AG04449 (cell line): ENCODE results near the gene ACVRL1.

Source experiments
- CTCF ChIA-PET: fragments of 350-600 bp; formaldehyde crosslinking; extraction: SDS; loops from one replicate; lab custom pipeline; 2021; ENCODE audit warnings: antibody characterized with exemption; lab: Yijun Ruan, JAX
- POLR2A ChIA-PET: fragments of 400-600, 350-600 bp; formaldehyde crosslinking; extraction: SDS; loops from one replicate; lab custom pipeline; 2020; ENCODE audit warnings: antibody characterized with exemption, inconsistent platforms; lab: Yijun Ruan, JAX
- DNase-seq: peaks from one replicate; pipeline ENCODE4 v3.0.0-alpha.2; 2010; ENCODE audit warnings: low read depth, low spot score
- H3K4me3 ChIP-seq: 2 replicates; pipeline ENCODE4 v1.5.1; 2011; ENCODE audit warnings: low read depth, mild to moderate bottlenecking, control low read depth, low read length
- CTCF ChIP-seq: IDR thresholded peaks from one replicate; pipeline ENCODE4 v1.5.1; 2011; ENCODE audit warnings: mild to moderate bottlenecking, moderate library complexity, low read length, control low read depth, inconsistent platforms; ENCODE audit not compliant: insufficient read depth; ENCODE audit errors: missing control alignments

The ACVRL1 gene

GRCh38 chr12:51959921-51960320 lies 52.6 kb downstream of the ACVRL1 start:
- DNase-seq: no peak
- TF ChIP-seq CTCF: no peak
- CTCF ChIA-PET: interaction anchor here (1.4 to 1.9 kb wide), 5 partner anchors 11 to 66 kb away, joined by 3 to 7 read pairs (median 5); no protein-coding TSS in a partner anchor

GRCh38 chr12:51960488-51960887 lies 53.2 kb downstream of the ACVRL1 start:
- CTCF ChIA-PET: interaction anchor here (1.4 to 2.7 kb wide), 5 partner anchors 11 to 65 kb away, joined by 3 to 26 read pairs (median 7); no protein-coding TSS in a partner anchor

More at GRCh38 chr12:51959921-51960320, 52.6 kb downstream of the ACVRL1 start:
- POLR2A ChIA-PET: no interaction called here
- no peak overlapping the region for H3K4me3 ChIP-seq

GRCh38 chr12:51960890-51961289 lies 53.6 kb downstream of the ACVRL1 start:
- H3K4me3 ChIP-seq: no peak overlapping the region
- no peak for DNase-seq
- ChIA-PET CTCF (interaction anchor here (1.4 to 2.7 kb wide), 5 partner anchors 11 to 65 kb away, joined by 3 to 26 read pairs (median 7); no protein-coding TSS in a partner anchor), POLR2A (no interaction called here)
- TF ChIP-seq CTCF: no peak

More at GRCh38 chr12:51960488-51960887, 53.2 kb downstream of the ACVRL1 start:
- no peak for TF ChIP-seq CTCF
- POLR2A ChIA-PET: no interaction called here
- no peak for DNase-seq
- no peak overlapping the region for H3K4me3 ChIP-seq

GRCh38 chr12:51961834-51962233 lies 54.5 kb downstream of the ACVRL1 start:
- POLR2A ChIA-PET: no interaction called here
- TF ChIP-seq CTCF: no peak
- CTCF ChIA-PET: interaction anchor here (0.7 to 2.7 kb wide), 10 partner anchors 10 to 67 kb away, joined by 3 to 26 read pairs (median 4); no protein-coding TSS in a partner anchor
- DNase-seq: no peak
- no peak overlapping the region for H3K4me3 ChIP-seq

- TF ChIP-seq CTCF: no peak
Measured at GRCh38 chr12:51962737-51963136, 55.4 kb downstream of the ACVRL1 start.

GRCh38 chr12:51963477-51963876 lies 56.2 kb downstream of the ACVRL1 start:
- no peak for TF ChIP-seq CTCF
- ChIA-PET CTCF (interaction anchor here (0.9 kb wide), 1 partner anchor 41 kb away, joined by 5 read pairs; no protein-coding TSS in a partner anchor), POLR2A (no interaction called here)
- DNase-seq: no peak
- no peak overlapping the region for H3K4me3 ChIP-seq

More at GRCh38 chr12:51962737-51963136, 55.4 kb downstream of the ACVRL1 start:
- no peak for DNase-seq
- CTCF ChIA-PET: interaction anchor here (0.6 to 2.7 kb wide), 10 partner anchors 9 to 68 kb away, joined by 3 to 26 read pairs (median 4); no protein-coding TSS in a partner anchor
- POLR2A ChIA-PET: no interaction called here
- H3K4me3 ChIP-seq: no peak overlapping the region
